ENCODE results near the gene KL. TPM values are rescaled to one million over a fixed set of nuclear protein-coding genes. Genes with fewer than 3 reads are reported as not detected.

KL gene
- polyA plus RNA-seq, 1 experiment, result not detected

DNA sequence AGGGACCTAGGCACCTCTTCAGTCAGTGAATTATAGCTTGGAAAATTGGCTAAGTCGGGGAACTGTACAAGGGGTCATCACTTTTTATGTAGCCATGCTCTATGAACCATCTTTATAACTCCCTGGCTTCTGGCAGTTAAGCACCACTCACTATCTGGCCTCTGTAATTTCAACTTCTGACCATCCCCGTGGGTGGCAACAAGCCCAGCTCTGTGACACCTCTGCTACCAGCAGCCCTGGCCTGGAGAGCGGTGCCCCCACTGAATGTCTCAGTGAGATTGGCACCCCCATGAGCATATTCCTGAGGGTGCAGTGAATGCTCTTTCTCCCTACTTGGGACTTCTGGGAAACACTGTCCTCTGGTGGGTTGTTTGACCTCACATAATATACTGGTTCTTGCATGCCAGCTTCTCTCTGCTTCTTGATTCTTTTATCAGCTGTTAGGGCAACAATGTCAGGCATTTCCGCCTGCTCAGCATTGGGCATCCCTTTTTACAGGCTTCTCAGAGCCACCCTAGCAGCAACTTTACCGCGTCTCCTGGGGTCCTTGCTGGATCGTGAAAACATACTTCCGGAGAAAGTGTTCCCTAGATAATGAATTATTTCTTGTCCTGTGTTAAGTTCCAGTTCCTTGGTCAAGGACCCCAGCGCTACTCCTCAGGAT, 10.4 kb downstream of the KL start:
- CTCF ChIA-PET, result no interaction called here
- no peak for TF ChIP-seq CTCF (IDR thresholded peaks at IDR 0.05; ENCODE audit: low read depth, low read length)

DNA sequence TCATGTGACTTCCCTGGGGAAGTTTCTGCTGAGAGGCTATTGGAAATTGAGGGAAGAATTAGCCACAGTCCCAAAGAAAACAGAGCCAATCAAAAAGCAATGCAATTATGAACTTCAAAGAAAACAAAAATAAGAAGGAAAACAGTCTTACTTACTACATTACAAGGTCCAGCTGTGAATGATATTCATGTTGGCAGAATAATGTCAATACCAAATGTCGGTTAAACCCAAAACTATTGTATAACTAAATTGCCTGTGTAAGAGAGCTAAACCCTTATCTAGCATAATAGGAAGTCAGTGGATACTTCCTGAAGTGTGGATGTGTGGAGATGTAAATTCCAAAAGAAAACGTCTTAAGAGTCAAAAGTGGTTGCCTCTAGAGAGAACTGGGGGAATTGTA, 12.4 kb downstream of the KL start:
- Histone ChIP-seq H3K27ac (ENCODE audit: low read depth, low read length) (no peak overlapping the region), H3K9me3 (ENCODE audit: control insufficient read depth, insufficient read depth, low read length) (no peaks in the 10 kb centered on the region), H3K4me3 (ENCODE audit: low read depth, low read length) (no peak overlapping the region), H3K27me3 (ENCODE audit: control insufficient read depth, insufficient read depth, low read length) (peaks cover 19% of the 10 kb centered on the region)
- ChIA-PET CTCF (no interaction called here), POLR2A (no interaction called here)
- no peak for DNase-seq (ENCODE audit: low read depth, low spot score)
- TF ChIP-seq CTCF (IDR thresholded peaks at IDR 0.05; ENCODE audit: low read depth, low read length), result no peak

More for the DNA sequence above, 10.4 kb downstream of the KL start:
- no peak for DNase-seq (ENCODE audit: low read depth, low spot score)
- Histone ChIP-seq H3K9me3 (ENCODE audit: control insufficient read depth, insufficient read depth, low read length) (no peaks in the 10 kb centered on the region), H3K4me3 (ENCODE audit: low read depth, low read length) (no peak overlapping the region), H3K27me3 (ENCODE audit: control insufficient read depth, insufficient read depth, low read length) (peaks cover 26% of the 10 kb centered on the region), H3K27ac (ENCODE audit: low read depth, low read length) (no peak overlapping the region)
- POLR2A ChIA-PET, result no interaction called here

GRCh38 chr13:33031277-33031676, 15.1 kb downstream of the KL start:
- peaks cover 3% of the 10 kb centered on the region for H3K27me3 ChIP-seq (ENCODE audit: control insufficient read depth, insufficient read depth, low read length)
- no peak overlapping the region for H3K27ac ChIP-seq (ENCODE audit: low read depth, low read length)
- CTCF ChIA-PET, result interaction anchor here (0.6 to 1.4 kb wide), 2 partner anchors 82 to 867 kb away, joined by 3 read pairs; no protein-coding TSS in a partner anchor
- no peaks in the 10 kb centered on the region for H3K9me3 ChIP-seq (ENCODE audit: control insufficient read depth, insufficient read depth, low read length)
- H3K4me3 ChIP-seq (ENCODE audit: low read depth, low read length), result no peak overlapping the region
- TF ChIP-seq CTCF (IDR thresholded peaks at IDR 0.05; ENCODE audit: low read depth, low read length), result no peak
- no peak for DNase-seq (ENCODE audit: low read depth, low spot score)
- POLR2A ChIA-PET, result no interaction called here

DNA sequence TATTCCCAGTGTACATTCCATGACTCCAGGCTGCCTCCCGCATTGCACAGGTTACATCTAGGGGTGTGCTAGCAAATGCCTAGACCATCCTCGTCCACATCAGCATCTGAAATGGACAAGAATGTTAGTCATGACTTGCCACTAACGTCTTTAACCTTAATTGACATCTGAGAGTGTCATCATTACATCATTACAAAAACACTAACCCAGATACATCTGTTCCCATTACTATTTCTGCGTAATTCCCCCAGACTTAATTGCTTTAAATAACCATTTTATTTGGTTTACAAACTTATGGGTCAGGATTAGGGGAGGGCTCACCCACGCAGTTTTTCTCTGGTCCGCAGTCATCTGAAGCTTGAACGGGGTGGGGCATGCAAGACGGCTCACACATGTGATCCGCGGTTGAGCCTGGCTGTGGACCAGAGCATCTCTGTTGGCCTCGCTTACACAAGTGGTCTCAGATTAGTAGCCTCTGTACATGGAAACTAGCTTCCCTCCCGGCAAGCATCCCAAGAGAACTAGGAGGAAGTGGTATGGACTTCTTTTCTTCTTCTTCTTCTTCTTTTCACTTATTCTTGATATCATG, 15.9 kb downstream of the KL start:
- DNase-seq (ENCODE audit: low read depth, low spot score), result no peak
- Histone ChIP-seq H3K4me3 (ENCODE audit: low read depth, low read length) (no peak overlapping the region), H3K27me3 (ENCODE audit: control insufficient read depth, insufficient read depth, low read length) (peaks cover 3% of the 10 kb centered on the region), H3K9me3 (ENCODE audit: control insufficient read depth, insufficient read depth, low read length) (no peaks in the 10 kb centered on the region), H3K27ac (ENCODE audit: low read depth, low read length) (no peak overlapping the region)
- CTCF ChIA-PET, result interaction anchor here (0.6 to 1.4 kb wide), 4 partner anchors 25 to 1123 kb away, joined by 3 to 4 read pairs (median 3); no protein-coding TSS in a partner anchor
- TF ChIP-seq CTCF (IDR thresholded peaks at IDR 0.05; ENCODE audit: low read depth, low read length), result no peak
- POLR2A ChIA-PET, result no interaction called here

GRCh38 chr13:33033051-33033812, 17.0 kb downstream of the KL start:
- DNase-seq (ENCODE audit: low read depth, low spot score), result no peak
- no peak overlapping the region for H3K4me3 ChIP-seq (ENCODE audit: low read depth, low read length)
- ChIA-PET CTCF (interaction anchor here (0.6 to 0.9 kb wide), 2 partner anchors 24 to 1124 kb away, joined by 3 read pairs; no protein-coding TSS in a partner anchor), POLR2A (no interaction called here)
- peaks cover 4% of the 10 kb centered on the region for H3K27me3 ChIP-seq (ENCODE audit: control insufficient read depth, insufficient read depth, low read length)
- no peak overlapping the region for H3K27ac ChIP-seq (ENCODE audit: low read depth, low read length)
- no peak for TF ChIP-seq CTCF (IDR thresholded peaks at IDR 0.05; ENCODE audit: low read depth, low read length)
- no peaks in the 10 kb centered on the region for H3K9me3 ChIP-seq (ENCODE audit: control insufficient read depth, insufficient read depth, low read length)

Measured in AG04450 (cell line).